Endothelial cell of umbilical vein (primary cell): ENCODE measurements around the gene WTAP.

ENCODE experiments used
- GATA2 ChIP-seq: IDR thresholded peaks from 2 replicates; pipeline ENCODE4 v1.7.0; 2011; ENCODE audit warnings: low read depth, mild to moderate bottlenecking, moderate library complexity, mixed read lengths, low read length; ENCODE audit not compliant: insufficient read length, insufficient read depth
- TF ChIP-seq, protein P1 (sequence below), 2 donors: IDR thresholded peaks; 1 replicate in 1 of 2; 2 replicates in 1 of 2; pipeline ENCODE4 v1.5.1; 2011; ENCODE audit warnings: low read length in 2 of 2, mild to moderate bottlenecking in 2 of 2, moderate library complexity in 2 of 2, control low read depth in 1 of 2, inconsistent platforms in 1 of 2, low read depth in 1 of 2; ENCODE audit not compliant: insufficient read depth in 1 of 2; ENCODE audit errors: extremely low read depth in 1 of 2

DNA sequence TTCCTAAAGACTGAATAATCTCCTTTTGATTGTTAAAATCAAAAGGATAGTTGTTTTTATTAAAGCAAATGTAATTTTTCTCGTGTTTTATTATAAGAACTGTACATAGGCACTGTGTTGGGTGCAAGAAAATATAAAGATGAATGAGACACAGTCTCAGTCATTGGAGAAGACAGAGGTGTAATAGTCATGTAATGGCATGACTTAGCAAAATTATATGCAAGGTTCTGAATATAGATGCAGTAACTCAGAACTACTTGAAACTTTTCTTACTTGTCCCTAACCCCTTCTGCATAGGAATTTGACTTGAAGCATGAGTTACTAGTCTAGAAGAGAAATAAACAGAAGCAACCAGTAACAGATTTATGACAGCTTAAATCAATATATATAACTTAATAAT, 14.9 kb downstream of the WTAP start:
- no peak for TF ChIP-seq GATA2
- TF ChIP-seq, protein P1, sequence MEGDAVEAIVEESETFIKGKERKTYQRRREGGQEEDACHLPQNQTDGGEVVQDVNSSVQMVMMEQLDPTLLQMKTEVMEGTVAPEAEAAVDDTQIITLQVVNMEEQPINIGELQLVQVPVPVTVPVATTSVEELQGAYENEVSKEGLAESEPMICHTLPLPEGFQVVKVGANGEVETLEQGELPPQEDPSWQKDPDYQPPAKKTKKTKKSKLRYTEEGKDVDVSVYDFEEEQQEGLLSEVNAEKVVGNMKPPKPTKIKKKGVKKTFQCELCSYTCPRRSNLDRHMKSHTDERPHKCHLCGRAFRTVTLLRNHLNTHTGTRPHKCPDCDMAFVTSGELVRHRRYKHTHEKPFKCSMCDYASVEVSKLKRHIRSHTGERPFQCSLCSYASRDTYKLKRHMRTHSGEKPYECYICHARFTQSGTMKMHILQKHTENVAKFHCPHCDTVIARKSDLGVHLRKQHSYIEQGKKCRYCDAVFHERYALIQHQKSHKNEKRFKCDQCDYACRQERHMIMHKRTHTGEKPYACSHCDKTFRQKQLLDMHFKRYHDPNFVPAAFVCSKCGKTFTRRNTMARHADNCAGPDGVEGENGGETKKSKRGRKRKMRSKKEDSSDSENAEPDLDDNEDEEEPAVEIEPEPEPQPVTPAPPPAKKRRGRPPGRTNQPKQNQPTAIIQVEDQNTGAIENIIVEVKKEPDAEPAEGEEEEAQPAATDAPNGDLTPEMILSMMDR (IDR thresholded peaks at IDR 0.05; ENCODE audit: extremely low read depth in 1 of 2, insufficient read depth in 1 of 2, low read depth in 1 of 2, low read length in 2 of 2) = no peak
